Activated CD8-positive, alpha-beta memory T cell treated with anti-CD3 and anti-CD28 coated beads for 36 hours (primary cell): ENCODE measurements around the gene SLC25A21. TPM values are rescaled to one million over a fixed set of nuclear protein-coding genes. Genes with fewer than 3 reads are reported as not detected.

Source experiments
- CTCF ChIA-PET: fragments of 350-600 bp; sonication (Branson Sonifier 250); formaldehyde crosslinking; loops from one replicate; lab custom pipeline; 2021; ENCODE audit warnings: antibody characterized with exemption; lab: Charles Lee
- POLR2A ChIA-PET: fragments of 350-600 bp; sonication (Branson Sonifier 250); formaldehyde crosslinking; loops from one replicate; lab custom pipeline; 2021; ENCODE audit warnings: antibody characterized with exemption; lab: Charles Lee
- total RNA-seq, 2 experiments: library from RNA; stranded (reverse); gene quantifications; one replicate each; pipeline ENCODE4 v1.2.3, GENCODE V29; 2021

Gene SLC25A21
- total RNA-seq, 2 experiments from 2014 or later: not detected

GRCh38 chr14:36859119-36859518, 313.3 kb downstream of the SLC25A21 start:
- CTCF ChIA-PET: no interaction called here
- POLR2A ChIA-PET: no interaction called here

- ChIA-PET POLR2A (no interaction called here), CTCF (no interaction called here)
Measured at GRCh38 chr14:36857842-36858445, 314.5 kb downstream of the SLC25A21 start.

- CTCF ChIA-PET: no interaction called here
Measured at GRCh38 chr14:36857136-36857535, 315.3 kb downstream of the SLC25A21 start.

GRCh38 chr14:36856095-36856878, 316.1 kb downstream of the SLC25A21 start:
- POLR2A ChIA-PET: no interaction called here

More at GRCh38 chr14:36857136-36857535, 315.3 kb downstream of the SLC25A21 start:
- POLR2A ChIA-PET: no interaction called here

GRCh38 chr14:36855396-36855795, 317.0 kb downstream of the SLC25A21 start:
- POLR2A ChIA-PET: no interaction called here
- CTCF ChIA-PET: no interaction called here

More at GRCh38 chr14:36856095-36856878, 316.1 kb downstream of the SLC25A21 start:
- CTCF ChIA-PET: no interaction called here

- ChIA-PET CTCF (interaction anchor here (1.0 kb wide), 1 partner anchor 11 kb away, joined by 3 read pairs; no protein-coding TSS in a partner anchor), POLR2A (no interaction called here)
Measured at GRCh38 chr14:36852981-36853691, 319.3 kb downstream of the SLC25A21 start.

- CTCF ChIA-PET: no interaction called here
- POLR2A ChIA-PET: no interaction called here
Measured at GRCh38 chr14:36848213-36848612, 324.2 kb downstream of the SLC25A21 start.

- ChIA-PET CTCF (no interaction called here), POLR2A (no interaction called here)
Measured at GRCh38 chr14:36847366-36847765, 325.0 kb downstream of the SLC25A21 start.

GRCh38 chr14:36845356-36846012, 326.9 kb downstream of the SLC25A21 start:
- ChIA-PET POLR2A (no interaction called here), CTCF (no interaction called here)

- POLR2A ChIA-PET: no interaction called here
- CTCF ChIA-PET: no interaction called here
Measured at GRCh38 chr14:36844443-36845195, 327.8 kb downstream of the SLC25A21 start.

- POLR2A ChIA-PET: no interaction called here
- CTCF ChIA-PET: no interaction called here
Measured at GRCh38 chr14:36843410-36843809, 329.0 kb downstream of the SLC25A21 start.

GRCh38 chr14:36835128-36835527, 337.3 kb downstream of the SLC25A21 start:
- POLR2A ChIA-PET: no interaction called here
- CTCF ChIA-PET: no interaction called here

- CTCF ChIA-PET: no interaction called here
- POLR2A ChIA-PET: no interaction called here
Measured at GRCh38 chr14:36834293-36834692, 338.1 kb downstream of the SLC25A21 start.

GRCh38 chr14:36829547-36829946, 342.9 kb downstream of the SLC25A21 start:
- ChIA-PET POLR2A (no interaction called here), CTCF (no interaction called here)

GRCh38 chr14:36827861-36828260, 344.5 kb downstream of the SLC25A21 start:
- CTCF ChIA-PET: no interaction called here
- POLR2A ChIA-PET: no interaction called here

- POLR2A ChIA-PET: no interaction called here
- CTCF ChIA-PET: no interaction called here
Measured at GRCh38 chr14:36826614-36827013, 345.8 kb downstream of the SLC25A21 start.

- ChIA-PET POLR2A (no interaction called here), CTCF (no interaction called here)
Measured at GRCh38 chr14:36824854-36825253, 347.6 kb downstream of the SLC25A21 start.

- ChIA-PET POLR2A (no interaction called here), CTCF (no interaction called here)
Measured at GRCh38 chr14:36823651-36824050, 348.8 kb downstream of the SLC25A21 start.

- CTCF ChIA-PET: no interaction called here
Measured at GRCh38 chr14:36822685-36823084, 349.7 kb downstream of the SLC25A21 start.

More at GRCh38 chr14:36822685-36823084, 349.7 kb downstream of the SLC25A21 start:
- POLR2A ChIA-PET: no interaction called here
